AG04450 (cell line): ENCODE data around the gene CTCFL. TPM values are rescaled to one million over a fixed set of nuclear protein-coding genes. Genes with fewer than 3 reads are reported as not detected.
"Not testable (repeated sequence)": the region's sequence is repeated elsewhere in the genome, so short reads cannot be mapped to it uniquely, and the experiment has no call there.

Experiments
- CTCF ChIA-PET: fragments of 300-600, 350-600 bp; formaldehyde crosslinking; extraction: SDS; loops from one replicate; lab custom pipeline; 2022; ENCODE audit warnings: antibody characterized with exemption, inconsistent platforms; lab: Charles Lee
- POLR2A ChIA-PET: fragments of 350-600 bp; formaldehyde crosslinking; extraction: SDS; loops from one replicate; lab custom pipeline; 2021; ENCODE audit warnings: antibody characterized with exemption, inconsistent platforms; lab: Yijun Ruan, JAX
- DNase-seq: peaks from one replicate; pipeline ENCODE4 v3.0.0-alpha.2; 2011; ENCODE audit warnings: low read depth, low spot score
- H3K27ac ChIP-seq: one replicate; pipeline ENCODE4 v1.5.1; 2012; ENCODE audit warnings: low read depth, low read length, control low read depth
- H3K27me3 ChIP-seq: one replicate; pipeline ENCODE4 v1.6.0; 2012; ENCODE audit warnings: low read length; ENCODE audit not compliant: control insufficient read depth, insufficient read depth
- H3K4me3 ChIP-seq: 2 replicates; pipeline ENCODE4 v1.5.1; 2011; ENCODE audit warnings: mild to moderate bottlenecking, low read depth, low read length, control low read depth
- H3K9me3 ChIP-seq: 2 replicates; pipeline ENCODE4 v1.5.1; 2012; ENCODE audit warnings: low read length; ENCODE audit not compliant: control insufficient read depth, insufficient read depth
- polyA plus RNA-seq: library from polyadenylated mRNA; depleted of rRNA; stranded (reverse); fragments of >200 nt; gene quantifications from 2 replicates; pipeline ENCODE4 v1.2.3, GENCODE V29; 2011
- TF ChIP-seq, protein P1 (sequence below): IDR thresholded peaks from 2 replicates; pipeline ENCODE4 v1.5.1; 2011; ENCODE audit warnings: low read depth, low read length, control low read depth, inconsistent platforms

The CTCFL gene
- polyA plus RNA-seq, 1 experiment = not detected

DNA sequence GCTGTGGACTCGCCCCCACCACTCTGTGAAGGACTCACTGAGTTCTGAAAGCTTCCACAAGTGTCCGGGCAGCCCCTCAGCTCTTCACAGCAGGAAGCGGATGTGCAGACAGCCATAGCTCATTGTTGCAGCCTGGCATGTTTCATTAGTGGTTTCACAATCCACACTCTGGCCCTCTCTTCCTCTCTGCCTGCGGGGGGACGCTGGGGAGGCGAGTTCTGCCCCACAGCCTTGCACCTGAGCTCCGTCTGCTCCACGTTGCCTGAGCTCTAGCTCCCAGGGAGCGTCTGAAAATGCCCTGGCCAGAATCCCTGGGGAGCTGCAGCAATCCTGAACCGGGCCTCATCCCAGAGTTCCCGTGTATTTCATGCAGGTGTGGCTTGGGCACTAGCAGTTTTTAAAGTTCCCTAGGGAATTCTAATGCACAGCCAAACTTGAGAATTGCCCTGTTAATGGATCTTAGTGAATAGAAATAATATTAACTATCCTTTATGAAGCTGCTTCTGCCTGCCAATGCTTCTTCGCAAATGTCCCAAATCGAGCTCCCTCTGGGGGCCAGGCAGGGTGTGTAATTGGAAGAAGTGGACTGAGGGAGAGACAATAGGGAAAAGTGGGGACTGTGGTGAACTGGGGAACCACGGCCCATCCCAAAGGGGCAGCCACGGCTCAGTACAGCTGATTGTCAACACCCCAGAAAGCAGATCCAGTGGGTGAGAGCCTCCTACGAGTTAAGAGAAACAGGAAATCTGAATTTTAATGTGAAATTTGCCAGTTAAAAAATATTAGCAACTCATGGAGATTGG, 51.5 kb downstream of the CTCFL start:
- H3K9me3 ChIP-seq = no peaks in the 10 kb centered on the region; the same call in 1 of the 2 replicates
- TF ChIP-seq, protein P1, sequence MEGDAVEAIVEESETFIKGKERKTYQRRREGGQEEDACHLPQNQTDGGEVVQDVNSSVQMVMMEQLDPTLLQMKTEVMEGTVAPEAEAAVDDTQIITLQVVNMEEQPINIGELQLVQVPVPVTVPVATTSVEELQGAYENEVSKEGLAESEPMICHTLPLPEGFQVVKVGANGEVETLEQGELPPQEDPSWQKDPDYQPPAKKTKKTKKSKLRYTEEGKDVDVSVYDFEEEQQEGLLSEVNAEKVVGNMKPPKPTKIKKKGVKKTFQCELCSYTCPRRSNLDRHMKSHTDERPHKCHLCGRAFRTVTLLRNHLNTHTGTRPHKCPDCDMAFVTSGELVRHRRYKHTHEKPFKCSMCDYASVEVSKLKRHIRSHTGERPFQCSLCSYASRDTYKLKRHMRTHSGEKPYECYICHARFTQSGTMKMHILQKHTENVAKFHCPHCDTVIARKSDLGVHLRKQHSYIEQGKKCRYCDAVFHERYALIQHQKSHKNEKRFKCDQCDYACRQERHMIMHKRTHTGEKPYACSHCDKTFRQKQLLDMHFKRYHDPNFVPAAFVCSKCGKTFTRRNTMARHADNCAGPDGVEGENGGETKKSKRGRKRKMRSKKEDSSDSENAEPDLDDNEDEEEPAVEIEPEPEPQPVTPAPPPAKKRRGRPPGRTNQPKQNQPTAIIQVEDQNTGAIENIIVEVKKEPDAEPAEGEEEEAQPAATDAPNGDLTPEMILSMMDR = peak; percentile 6; the same call in 1 of the 2 replicates
- peaks cover 16% of the 10 kb centered on the region for H3K27me3 ChIP-seq
- H3K4me3 ChIP-seq = no peak overlapping the region
- H3K27ac ChIP-seq = no peak overlapping the region
- ChIA-PET CTCF (interaction anchor here (1.6 to 1.9 kb wide), 3 partner anchors 23 to 92 kb away, joined by 4 to 6 read pairs (median 4); no protein-coding TSS in a partner anchor), POLR2A (no interaction called here)
- no peak for DNase-seq

DNA sequence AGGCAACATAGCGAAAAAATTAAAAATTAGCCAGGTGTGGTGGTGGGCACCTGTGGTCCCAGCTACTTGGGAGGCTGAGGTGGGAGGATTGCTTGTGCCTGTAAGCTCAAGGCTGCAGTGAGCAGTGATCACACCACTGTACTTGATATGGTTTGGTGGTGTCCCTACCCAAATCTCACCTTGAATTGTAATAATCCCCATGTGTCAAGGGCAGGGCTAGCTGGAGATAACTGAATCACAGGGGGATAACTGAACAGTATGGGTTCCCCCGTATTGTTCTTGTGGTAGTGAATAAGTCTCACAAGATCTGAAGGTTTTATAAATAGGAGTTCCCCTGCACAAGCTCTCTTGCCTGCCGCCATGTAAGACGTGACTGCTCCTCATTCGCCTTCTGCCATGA, 52.5 kb downstream of the CTCFL start:
- DNase-seq, H3K27ac ChIP-seq, POLR2A ChIA-PET, H3K4me3 ChIP-seq, H3K9me3 ChIP-seq: not testable (repeated sequence)
- CTCF ChIA-PET = interaction anchor here (1.8 to 2.0 kb wide), 3 partner anchors 23 to 91 kb away, joined by 4 read pairs; no protein-coding TSS in a partner anchor
- peaks cover 21% of the 10 kb centered on the region for H3K27me3 ChIP-seq

DNA sequence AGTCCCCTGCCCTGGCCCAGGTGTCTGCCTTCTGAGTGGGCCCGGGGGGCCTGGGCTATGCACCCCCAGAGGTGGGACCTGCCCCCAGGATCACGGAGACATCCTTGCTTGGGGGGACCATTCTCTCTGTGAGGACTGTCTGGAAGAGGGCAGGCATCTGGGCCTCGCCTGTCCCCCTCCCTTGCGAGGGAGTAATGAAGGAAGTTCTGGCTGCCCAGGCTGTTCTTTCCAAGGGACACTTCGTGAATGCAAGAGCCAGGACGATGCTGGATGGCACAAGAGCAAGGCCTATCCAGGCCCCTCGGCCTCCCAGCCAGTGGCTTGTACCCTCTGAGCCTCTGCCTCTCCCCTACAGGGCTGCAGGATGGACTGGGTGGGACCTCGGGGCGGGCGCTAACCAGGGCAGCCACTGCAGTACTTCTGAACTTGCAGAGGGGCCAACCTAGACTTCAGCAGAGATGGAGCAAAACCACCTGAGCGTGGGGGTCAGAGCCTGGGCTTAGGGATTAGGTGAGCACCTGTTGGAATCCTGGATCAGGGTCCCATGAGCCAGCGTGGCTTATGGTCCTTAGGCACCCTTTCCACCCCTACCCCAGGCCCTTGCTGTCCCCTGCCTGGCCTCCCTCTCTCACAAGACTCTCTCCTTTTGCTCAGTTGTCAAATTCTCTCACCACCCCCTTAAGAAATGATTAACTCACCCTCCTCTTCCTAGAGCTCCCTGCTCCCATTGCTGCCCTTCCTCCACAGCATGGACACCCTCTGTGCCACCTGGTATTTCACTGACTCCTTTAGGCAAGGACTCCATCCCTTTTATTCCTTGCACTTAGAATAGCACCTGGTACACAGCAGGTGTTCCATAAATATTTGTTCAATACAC, 53.2 kb downstream of the CTCFL start:
- H3K27me3 ChIP-seq = peaks cover 22% of the 10 kb centered on the region
- POLR2A ChIA-PET = no interaction called here

GRCh38 chr20:57470666-57471495, 54.1 kb downstream of the CTCFL start:
- Histone ChIP-seq H3K9me3 (no peaks in the 10 kb centered on the region), H3K27ac (no peak overlapping the region), H3K27me3 (peaks cover 22% of the 10 kb centered on the region), H3K4me3 (no peak overlapping the region)
- ChIA-PET POLR2A (no interaction called here), CTCF (interaction anchor here (0.7 to 2.0 kb wide), 2 partner anchors 89 to 102 kb away, joined by 3 to 4 read pairs; no protein-coding TSS in a partner anchor)
- no peak for DNase-seq
- TF ChIP-seq, protein P1 = no peak

More for the DNA sequence above, 53.2 kb downstream of the CTCFL start:
- TF ChIP-seq, protein P1 = no peak
- DNase-seq = no peak
- H3K27ac ChIP-seq = no peak overlapping the region
- H3K4me3 ChIP-seq = no peak overlapping the region
- CTCF ChIA-PET = interaction anchor here (0.7 to 2.0 kb wide), 2 partner anchors 90 to 103 kb away, joined by 3 to 4 read pairs; no protein-coding TSS in a partner anchor
- no peaks in the 10 kb centered on the region; the same call in 1 of the 2 replicates for H3K9me3 ChIP-seq

- Histone ChIP-seq H3K9me3 (no peaks in the 10 kb centered on the region), H3K27ac (no peak overlapping the region), H3K4me3 (no peak overlapping the region), H3K27me3 (peaks cover 25% of the 10 kb centered on the region)
- TF ChIP-seq, protein P1 = no peak
- CTCF ChIA-PET = no interaction called here
- POLR2A ChIA-PET = no interaction called here
- DNase-seq = no peak
Measured at GRCh38 chr20:57470212-57470522, 54.8 kb downstream of the CTCFL start.
